Muscle of leg (tissue), 11 donors: ENCODE results near the gene CADM1. TPM values are rescaled to one million over a fixed set of nuclear protein-coding genes. Genes with fewer than 3 reads are reported as not detected.
A peak's percentile ranks its signal among the peaks of the same experiment; 100 is the strongest.

Experiments
- DNase-seq: peaks from one replicate; pipeline ENCODE4 v3.0.0; 2013
- H3K27ac ChIP-seq: one replicate; pipeline ENCODE4 v1.5.1; 2013; ENCODE audit warnings: mild to moderate bottlenecking, low read length, control low read depth
- H3K27me3 ChIP-seq: one replicate; pipeline ENCODE4 v1.6.1; 2013; ENCODE audit warnings: low read length; ENCODE audit not compliant: control insufficient read depth, insufficient read depth
- H3K36me3 ChIP-seq: one replicate; pipeline ENCODE4 v1.6.1; 2013; ENCODE audit warnings: low read length; ENCODE audit not compliant: control insufficient read depth, insufficient read depth
- H3K4me1 ChIP-seq: one replicate; pipeline ENCODE4 v1.6.1; 2013; ENCODE audit warnings: low read length; ENCODE audit not compliant: control insufficient read depth, insufficient read depth
- H3K4me3 ChIP-seq: one replicate; pipeline ENCODE4 v1.5.1; 2013; ENCODE audit warnings: low read length, control low read depth
- H3K9me3 ChIP-seq: replicated peaks from 2 replicates; pipeline ENCODE4 v1.6.1; 2013; ENCODE audit warnings: low read depth, low read length; ENCODE audit not compliant: control insufficient read depth
- WGBS: methylation state at CpG from one replicate; pipeline ENCODE4 v1.1.5; 2013; ENCODE audit warnings: missing lambda C conversion rate; ENCODE audit not compliant: insufficient coverage; 5-methylcytosine and 5-hydroxymethylcytosine counted together
- polyA plus RNA-seq, 8 donors: library from polyadenylated mRNA; unstranded; fragments of 120-200 nt; gene quantifications; one replicate each; pipeline versions ENCODE4 v1.2.1 to v1.2.3, GENCODE V29; 2013; ENCODE audit warnings: inconsistent platforms in 1 of 8, low replicate concordance in 1 of 8; ENCODE audit not compliant: insufficient read length in 8 of 8, insufficient read depth in 1 of 8
- total RNA-seq: library from RNA; stranded (reverse); fragments of 120-200 nt; gene quantifications from one replicate; pipeline ENCODE4 v1.2.4, GENCODE V29; 2013

The CADM1 gene
- total and polyA plus RNA-seq, 9 donors = 16.8 to 39.6 (median 26.8) TPM

- Histone ChIP-seq H3K27me3 (no peaks in the 10 kb centered on the region), H3K9me3 (no peaks in the 10 kb centered on the region), H3K4me1 (no peaks in the 10 kb centered on the region), H3K27ac (no peak overlapping the region), H3K4me3 (no peak overlapping the region), H3K36me3 (no peaks in the 10 kb centered on the region)
- WGBS = 56% methylated on average over 2 of the region's 2 CpGs
- no peak for DNase-seq
Observed at GRCh38 chr11:115313224-115313838, 190.9 kb downstream of the CADM1 start.

GRCh38 chr11:115311949-115312348 lies 192.3 kb downstream of the CADM1 start:
- Histone ChIP-seq H3K9me3 (no peaks in the 10 kb centered on the region), H3K4me1 (no peaks in the 10 kb centered on the region), H3K27ac (no peak overlapping the region), H3K4me3 (no peak overlapping the region), H3K36me3 (no peaks in the 10 kb centered on the region), H3K27me3 (no peaks in the 10 kb centered on the region)
- no CpG with 5 or more reads among the region's 3 CpGs for WGBS
- DNase-seq = no peak

DNA sequence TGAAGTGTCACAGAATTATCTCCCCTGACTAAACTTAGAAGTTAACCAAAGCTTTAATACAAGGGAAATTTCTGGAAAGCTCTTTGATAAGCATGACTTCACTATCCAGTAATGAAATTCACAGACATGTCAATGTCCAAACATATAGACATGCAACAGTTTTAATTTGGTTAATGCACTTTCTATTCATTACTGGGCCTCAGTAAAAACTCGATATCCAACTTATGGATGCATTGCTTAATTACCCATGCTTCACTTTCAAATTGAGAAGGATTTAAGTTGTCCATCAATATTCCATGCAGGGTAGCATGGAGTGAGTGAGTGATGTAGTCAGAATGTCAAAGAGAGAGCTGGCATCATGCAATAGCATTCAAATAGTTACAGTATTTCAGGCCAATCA lies 197.5 kb downstream of the CADM1 start:
- WGBS = no CpG with 5 or more reads among the region's 1 CpG
- DNase-seq = no peak
- Histone ChIP-seq H3K9me3 (no peaks in the 10 kb centered on the region), H3K36me3 (no peaks in the 10 kb centered on the region), H3K27ac (no peak overlapping the region), H3K27me3 (no peaks in the 10 kb centered on the region), H3K4me3 (no peak overlapping the region), H3K4me1 (no peaks in the 10 kb centered on the region)

DNA sequence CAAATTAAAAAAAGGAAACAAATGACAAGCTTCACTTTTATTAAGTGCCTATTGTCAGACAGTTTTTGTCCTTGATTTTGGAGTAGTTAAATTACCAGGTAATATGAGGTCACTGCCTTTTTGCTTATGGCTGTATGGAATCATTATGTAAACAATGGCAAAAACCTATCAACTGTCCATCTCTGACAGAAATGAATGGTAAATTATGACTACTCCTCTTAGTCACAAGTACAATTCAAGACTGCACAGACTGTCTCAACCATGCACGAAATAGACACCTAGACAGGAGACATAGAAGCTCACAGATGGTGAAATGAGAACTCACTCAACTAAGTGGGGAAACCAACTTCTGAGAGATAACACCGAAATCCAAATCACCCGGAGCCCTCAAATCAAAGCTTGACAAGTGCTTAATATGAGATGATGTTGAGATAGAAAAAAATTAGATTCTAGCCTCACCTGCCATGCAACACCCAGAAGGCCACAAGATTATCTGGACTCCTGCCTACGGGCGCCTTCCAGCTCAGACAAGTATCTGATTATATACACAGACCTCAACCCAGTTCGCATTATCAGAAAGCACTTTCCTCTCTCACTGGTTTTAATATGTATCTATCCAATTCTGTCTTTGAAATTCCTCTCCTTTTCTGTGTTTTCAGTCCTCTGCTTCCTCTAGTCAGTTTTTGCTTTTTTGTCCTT lies 199.3 kb downstream of the CADM1 start:
- WGBS = 87% methylated on average over 3 of the region's 6 CpGs
- H3K36me3 ChIP-seq = no peaks in the 10 kb centered on the region
- H3K4me1 ChIP-seq = no peaks in the 10 kb centered on the region
- DNase-seq = no peak
- no peak overlapping the region for H3K4me3 ChIP-seq
- H3K27ac ChIP-seq = no peak overlapping the region
- no peaks in the 10 kb centered on the region for H3K27me3 ChIP-seq
- H3K9me3 ChIP-seq = no peaks in the 10 kb centered on the region

DNA sequence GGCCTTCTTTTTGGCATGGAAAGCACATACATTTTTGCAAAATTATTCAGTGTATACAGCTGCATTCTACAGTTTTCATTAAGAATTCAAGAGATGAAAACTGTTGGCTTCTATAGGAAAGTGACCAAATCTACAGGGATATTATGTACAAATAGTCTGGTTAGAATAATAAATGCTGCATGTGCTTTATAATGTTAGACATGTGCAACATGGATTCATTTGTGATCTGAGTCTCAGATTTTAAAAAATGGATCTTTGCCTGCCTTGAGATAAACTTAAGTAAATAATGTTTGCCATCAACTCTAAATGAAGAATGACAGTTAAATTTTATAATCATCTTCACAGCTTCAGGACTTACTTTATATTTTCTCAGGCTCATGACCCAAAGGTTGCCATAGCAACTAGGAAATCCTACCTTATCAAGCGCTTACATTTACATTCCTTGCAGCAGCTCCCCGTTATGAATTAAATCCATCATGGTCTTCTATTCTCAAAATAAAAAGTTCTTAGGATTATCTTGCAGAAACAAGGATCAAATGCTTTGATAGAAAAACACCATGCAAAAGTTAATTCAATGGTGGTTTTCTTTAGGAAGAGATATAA lies 200.2 kb downstream of the CADM1 start:
- H3K27me3 ChIP-seq = no peaks in the 10 kb centered on the region
- WGBS = no CpG with 5 or more reads among the region's 2 CpGs
- H3K27ac ChIP-seq = no peak overlapping the region
- no peaks in the 10 kb centered on the region for H3K9me3 ChIP-seq
- H3K4me3 ChIP-seq = no peak overlapping the region
- H3K36me3 ChIP-seq = no peaks in the 10 kb centered on the region
- peak; percentile 34 for DNase-seq
- no peaks in the 10 kb centered on the region for H3K4me1 ChIP-seq

- Histone ChIP-seq H3K36me3 (no peaks in the 10 kb centered on the region), H3K27ac (no peak overlapping the region), H3K4me3 (no peak overlapping the region), H3K9me3 (no peaks in the 10 kb centered on the region), H3K4me1 (no peaks in the 10 kb centered on the region), H3K27me3 (no peaks in the 10 kb centered on the region)
- DNase-seq = no peak
- no CpG with 5 or more reads among the region's 5 CpGs for WGBS
Observed at GRCh38 chr11:115302946-115303703, 201.1 kb downstream of the CADM1 start.

DNA sequence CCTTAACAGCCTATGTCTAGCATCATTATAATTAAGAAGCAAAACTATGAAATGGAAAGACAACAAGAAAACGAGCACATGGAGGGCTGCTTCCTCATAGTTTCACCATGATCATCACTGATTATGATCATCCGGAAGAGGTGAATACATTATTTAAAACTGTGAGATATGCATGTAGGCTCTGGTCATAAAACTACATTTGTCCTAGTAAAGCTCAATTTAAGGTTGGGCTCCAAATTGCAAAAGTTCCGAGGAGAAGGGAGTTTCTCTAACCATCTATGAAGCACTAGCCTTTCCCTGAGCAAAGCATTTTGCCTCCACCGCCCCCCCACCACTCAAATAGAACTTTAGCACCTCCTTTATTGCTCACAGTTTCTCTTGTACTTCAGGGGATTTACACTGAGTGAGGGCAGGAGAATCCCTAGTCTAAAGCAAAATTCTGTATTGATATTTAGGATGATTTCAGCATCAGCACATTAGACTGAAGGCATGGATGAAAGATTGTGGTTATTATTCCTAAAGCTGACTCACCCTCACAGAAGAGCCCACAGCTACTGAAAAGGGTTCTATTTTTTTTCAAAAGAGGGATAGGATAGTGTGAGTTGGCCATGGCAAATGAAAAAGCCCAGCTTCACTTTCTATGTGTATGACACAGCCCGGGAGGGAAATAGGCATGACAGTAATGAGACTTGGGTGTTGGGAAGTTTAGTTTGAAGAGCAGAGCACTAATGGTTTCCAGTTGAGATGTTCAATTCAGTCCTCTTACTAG lies 203.4 kb downstream of the CADM1 start:
- WGBS = 80% methylated on average over 1 of the region's 5 CpGs

DNA sequence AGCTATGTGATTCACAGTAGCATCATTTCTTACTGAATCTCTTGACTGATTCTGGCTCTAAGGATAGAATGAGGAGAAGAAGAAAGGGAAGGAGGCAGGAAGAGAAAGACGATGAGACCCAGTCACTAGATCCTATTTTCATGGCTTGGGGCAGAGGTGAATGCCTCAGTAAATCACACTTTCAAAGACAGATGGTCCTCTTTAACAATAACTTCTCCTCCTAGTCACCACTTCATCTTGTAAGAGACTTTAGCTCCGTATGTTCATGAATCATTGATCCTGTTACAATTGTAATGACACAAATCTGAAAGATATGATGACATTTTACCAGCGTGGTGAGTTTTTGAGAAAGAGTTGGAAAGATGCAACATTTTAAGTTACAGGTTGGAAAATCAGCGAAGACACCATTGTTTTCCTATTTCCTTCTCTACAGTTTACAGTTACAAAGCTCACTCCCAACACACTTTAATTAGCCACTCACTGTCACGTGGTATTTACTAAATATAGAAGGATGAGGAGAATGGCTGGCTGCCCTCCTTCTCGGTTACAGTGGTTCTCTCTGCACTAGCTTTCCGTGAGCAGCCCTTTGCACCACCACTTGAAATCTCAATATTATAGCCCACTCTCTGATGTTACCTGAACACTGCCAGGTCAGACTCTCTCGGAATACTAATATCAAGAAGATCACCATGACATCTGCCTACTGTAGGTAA lies 205.8 kb downstream of the CADM1 start:
- H3K36me3 ChIP-seq = no peaks in the 10 kb centered on the region
- H3K4me1 ChIP-seq = no peaks in the 10 kb centered on the region
- H3K9me3 ChIP-seq = no peaks in the 10 kb centered on the region
- no peak for DNase-seq
- H3K27me3 ChIP-seq = no peaks in the 10 kb centered on the region
- WGBS = 100% methylated on average over 1 of the region's 8 CpGs
- H3K4me3 ChIP-seq = no peak overlapping the region
- no peak overlapping the region for H3K27ac ChIP-seq

More for the DNA sequence above, 203.4 kb downstream of the CADM1 start:
- Histone ChIP-seq H3K27ac (no peak overlapping the region), H3K27me3 (no peaks in the 10 kb centered on the region), H3K4me1 (no peaks in the 10 kb centered on the region), H3K4me3 (no peak overlapping the region), H3K9me3 (no peaks in the 10 kb centered on the region), H3K36me3 (no peaks in the 10 kb centered on the region)
- no peak for DNase-seq

DNA sequence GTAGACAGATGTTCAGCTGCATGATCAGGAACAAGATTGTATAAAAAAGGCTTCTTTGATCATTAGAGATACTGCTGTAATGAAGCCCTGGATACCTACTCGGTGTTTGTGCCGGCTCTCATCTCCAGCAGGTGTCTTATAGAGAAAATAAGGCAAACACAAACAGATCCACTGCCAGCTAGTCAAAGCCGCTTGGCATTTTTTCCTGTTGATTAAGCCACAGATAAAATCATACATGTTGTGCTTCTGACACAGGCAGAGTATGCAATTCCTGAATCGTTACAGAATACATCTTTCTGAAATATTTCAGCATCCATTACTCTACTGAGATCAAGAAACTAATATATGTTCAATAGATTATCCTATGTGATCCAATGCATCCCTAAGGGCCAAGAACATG lies 206.9 kb downstream of the CADM1 start:
- H3K27ac ChIP-seq = no peak overlapping the region
- H3K9me3 ChIP-seq = no peaks in the 10 kb centered on the region
- H3K4me3 ChIP-seq = no peak overlapping the region
- 100% methylated on average over 2 of the region's 4 CpGs for WGBS
- no peak for DNase-seq
- H3K4me1 ChIP-seq = no peaks in the 10 kb centered on the region
- H3K36me3 ChIP-seq = no peaks in the 10 kb centered on the region
- no peaks in the 10 kb centered on the region for H3K27me3 ChIP-seq
